ENCODE results near the gene CLDN1. TPM values are rescaled to one million over a fixed set of nuclear protein-coding genes. Genes with fewer than 3 reads are reported as not detected.

CLDN1 gene
- polyA plus RNA-seq, 1 donor from 2014 or later = 1.3 TPM

- Histone ChIP-seq H3F3A (ENCODE audit: insufficient read depth, low read length, poor library complexity, severe bottlenecking) (no peaks in the 10 kb centered on the region), H3K9me3 (ENCODE audit: low read length) (no peaks in the 10 kb centered on the region), H2AFZ (ENCODE audit: low read depth, low read length) (no peak overlapping the region), H3K79me2 (replicated peaks; ENCODE audit: insufficient read depth, low read length) (no peaks in the 10 kb centered on the region), H3K4me3 (ENCODE audit: low read length) (no peak overlapping the region), H3K36me3 (ENCODE audit: insufficient read depth, low read length) (no peaks in the 10 kb centered on the region), H3K4me2 (ENCODE audit: low read length) (no peak overlapping the region), H3K27me3 (ENCODE audit: insufficient read depth, low read depth, low read length) (no peaks in the 10 kb centered on the region), H3K9ac (ENCODE audit: low read length) (no peak overlapping the region), H3K9me2 (ENCODE audit: insufficient read depth, low read length) (no peaks in the 10 kb centered on the region), H4K20me1 (ENCODE audit: insufficient read depth) (no peaks in the 10 kb centered on the region), H3K27ac (ENCODE audit: low read length) (no peak overlapping the region)
- no peak for TF ChIP-seq EZH2 (IDR thresholded peaks at IDR 0.05; ENCODE audit: borderline replicate concordance, insufficient read depth, low read length, poor library complexity, severe bottlenecking)
- TF ChIP-seq SMC3 (conservative IDR thresholded peaks at IDR 0.05; ENCODE audit: poor library complexity) = no peak
- TF ChIP-seq REST (IDR thresholded peaks at IDR 0.05; ENCODE audit: borderline replicate concordance) = no peak
Observed at GRCh38 chr3:190308154-190308553, 14.1 kb downstream of the CLDN1 start.

GRCh38 chr3:190307164-190307545, 15.1 kb downstream of the CLDN1 start:
- no peaks in the 10 kb centered on the region for H3K9me3 ChIP-seq (ENCODE audit: low read length)
- no peak overlapping the region for H3K4me3 ChIP-seq (ENCODE audit: low read length)
- no peaks in the 10 kb centered on the region for H3K36me3 ChIP-seq (ENCODE audit: insufficient read depth, low read length)
- H3F3A ChIP-seq (ENCODE audit: insufficient read depth, low read length, poor library complexity, severe bottlenecking) = no peaks in the 10 kb centered on the region
- H3K9me2 ChIP-seq (ENCODE audit: insufficient read depth, low read length) = no peaks in the 10 kb centered on the region
- H3K27me3 ChIP-seq (ENCODE audit: insufficient read depth, low read depth, low read length) = no peaks in the 10 kb centered on the region
- no peak overlapping the region for H3K4me2 ChIP-seq (ENCODE audit: low read length)
- H3K27ac ChIP-seq (ENCODE audit: low read length) = no peak overlapping the region
- H3K9ac ChIP-seq (ENCODE audit: low read length) = no peak overlapping the region
- H4K20me1 ChIP-seq (ENCODE audit: insufficient read depth) = no peaks in the 10 kb centered on the region
- no peaks in the 10 kb centered on the region for H3K79me2 ChIP-seq (replicated peaks; ENCODE audit: insufficient read depth, low read length)
- no peak overlapping the region for H2AFZ ChIP-seq (ENCODE audit: low read depth, low read length)
- no peak for TF ChIP-seq CTCF (IDR thresholded peaks at IDR 0.05; ENCODE audit: poor library complexity, severe bottlenecking)
- TF ChIP-seq TAF1 (IDR thresholded peaks at IDR 0.05; ENCODE audit: low read depth) = no peak
- no peak for TF ChIP-seq EZH2 (IDR thresholded peaks at IDR 0.05; ENCODE audit: borderline replicate concordance, insufficient read depth, low read length, poor library complexity, severe bottlenecking)
- no peak for TF ChIP-seq REST (IDR thresholded peaks at IDR 0.05; ENCODE audit: borderline replicate concordance)
- TF ChIP-seq POLR2AphosphoS5 (IDR thresholded peaks at IDR 0.05) = no peak
- TF ChIP-seq MXI1 (conservative IDR thresholded peaks at IDR 0.05; ENCODE audit: poor library complexity, severe bottlenecking) = no peak
- TF ChIP-seq SMC3 (conservative IDR thresholded peaks at IDR 0.05; ENCODE audit: poor library complexity) = no peak
- TF ChIP-seq EP300 (conservative IDR thresholded peaks at IDR 0.05; ENCODE audit: poor library complexity, severe bottlenecking) = no peak
- TF ChIP-seq RAD21 (conservative IDR thresholded peaks at IDR 0.05) = no peak
